ENCODE measurements around the gene HNRNPLL.
A peak's percentile ranks its signal among the peaks of the same experiment; 100 is the strongest.
"Not testable (repeated sequence)": the region's sequence is repeated elsewhere in the genome, so short reads cannot be mapped to it uniquely, and the experiment has no call there.

Gene HNRNPLL

DNA sequence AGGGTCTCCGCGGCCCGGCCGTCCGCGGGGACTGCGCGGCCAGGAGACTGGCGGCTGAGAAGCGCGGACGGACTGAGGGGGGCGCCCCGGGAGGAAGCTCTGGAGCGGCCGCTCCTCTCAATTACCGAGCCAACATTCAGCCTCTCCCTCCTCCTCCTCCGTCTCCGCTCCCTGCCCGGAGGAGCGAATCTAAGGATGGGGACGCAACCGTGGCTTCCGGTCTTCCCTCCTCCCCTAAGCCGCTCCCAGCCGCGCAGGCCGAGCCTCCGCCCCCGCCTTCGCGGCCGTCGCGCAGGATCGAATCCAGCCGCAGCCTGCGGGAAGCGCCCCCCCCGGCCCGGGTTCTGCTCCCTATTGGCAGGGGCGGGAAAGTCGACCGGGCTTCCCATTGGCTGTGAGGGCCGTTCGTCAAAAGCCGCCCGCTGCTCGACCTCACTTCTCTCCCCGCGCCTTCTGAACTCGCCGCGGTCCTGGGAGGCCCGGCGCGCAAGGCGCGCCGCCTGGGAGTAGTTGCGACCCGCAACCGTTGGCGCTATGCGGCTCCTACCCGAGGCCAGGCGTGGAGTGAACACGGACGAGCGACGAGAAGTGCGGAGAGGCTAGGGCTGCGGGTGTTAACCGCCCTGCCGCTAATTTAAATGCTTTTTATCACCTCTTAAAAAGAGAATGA is at the start of gene HNRNPLL:
Gene HNRNPLL (minus strand): TSS at position 197 of the 670 bp plus-strand sequence. CDS start 302 bp downstream, outside the sequence.
- DNase-seq (ENCODE audit: low spot score) = peak; percentile 94

DNA sequence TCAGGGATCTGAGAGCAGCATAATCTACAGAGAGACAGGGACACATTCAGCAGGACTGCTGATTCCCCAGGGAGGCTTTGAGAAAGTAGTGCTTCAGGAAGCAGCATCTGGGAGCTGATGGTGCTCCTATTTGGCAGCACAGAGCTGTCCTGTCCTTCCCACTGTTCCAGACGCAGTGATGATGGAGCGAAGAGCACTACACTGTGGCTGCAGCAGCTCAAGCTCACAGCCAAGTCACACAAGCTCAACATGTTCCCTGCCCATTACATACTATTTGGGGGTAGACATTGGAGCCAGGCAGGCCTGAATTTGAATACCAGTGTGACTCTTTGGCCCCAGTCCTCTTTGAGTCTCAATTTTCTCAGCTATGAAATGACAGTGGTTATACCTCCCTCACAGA is 48.0 kb upstream of the HNRNPLL start:
- DNase-seq (ENCODE audit: low spot score) = no peak

DNA sequence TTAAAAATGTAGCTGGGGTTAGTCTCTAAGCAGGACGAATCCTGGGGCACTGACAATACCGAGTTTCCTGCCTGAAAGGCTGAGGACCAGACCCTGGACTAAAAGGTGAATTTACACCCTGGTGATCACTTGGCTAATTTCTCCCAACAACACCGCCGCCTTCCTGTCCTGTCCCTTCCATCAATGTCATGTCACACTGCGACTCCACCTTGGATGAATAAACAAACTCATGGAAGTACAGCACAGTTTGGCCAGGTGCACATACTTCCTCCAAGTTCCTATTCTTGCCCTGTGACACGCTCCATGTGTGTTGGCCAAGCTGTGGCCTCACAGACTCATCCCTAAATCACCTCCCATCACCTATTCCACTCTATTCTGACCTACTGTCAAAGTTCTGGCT is 47.3 kb upstream of the HNRNPLL start:
- DNase-seq (ENCODE audit: low spot score) = no peak

DNA sequence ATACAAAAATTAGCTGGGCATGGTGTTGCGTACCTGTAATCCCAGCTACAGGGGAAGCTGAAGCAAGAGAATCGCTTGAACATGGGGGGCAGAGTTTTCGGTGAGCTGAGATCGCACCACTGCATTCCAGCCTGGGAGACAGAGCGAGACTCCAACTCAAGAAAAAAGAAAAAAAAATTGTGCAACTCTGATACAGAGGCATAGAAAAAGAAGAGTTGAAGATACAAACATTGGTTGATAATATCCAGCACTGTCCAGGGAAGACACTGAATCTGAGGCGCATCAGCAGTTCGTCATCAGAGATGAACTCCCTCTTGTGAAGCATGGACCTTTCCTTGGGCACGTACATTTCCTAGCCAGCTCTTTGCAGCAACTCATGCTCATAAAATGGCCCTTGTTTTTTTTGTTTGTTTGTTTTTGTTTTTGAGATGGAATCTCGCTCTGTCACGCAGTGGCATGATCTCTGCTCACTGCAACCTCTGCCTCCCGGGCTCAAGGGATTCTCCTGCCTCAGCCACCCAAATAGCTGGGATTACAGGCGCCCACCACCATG is 46.5 kb upstream of the HNRNPLL start:
- DNase-seq (ENCODE audit: low spot score) = no peak

DNA sequence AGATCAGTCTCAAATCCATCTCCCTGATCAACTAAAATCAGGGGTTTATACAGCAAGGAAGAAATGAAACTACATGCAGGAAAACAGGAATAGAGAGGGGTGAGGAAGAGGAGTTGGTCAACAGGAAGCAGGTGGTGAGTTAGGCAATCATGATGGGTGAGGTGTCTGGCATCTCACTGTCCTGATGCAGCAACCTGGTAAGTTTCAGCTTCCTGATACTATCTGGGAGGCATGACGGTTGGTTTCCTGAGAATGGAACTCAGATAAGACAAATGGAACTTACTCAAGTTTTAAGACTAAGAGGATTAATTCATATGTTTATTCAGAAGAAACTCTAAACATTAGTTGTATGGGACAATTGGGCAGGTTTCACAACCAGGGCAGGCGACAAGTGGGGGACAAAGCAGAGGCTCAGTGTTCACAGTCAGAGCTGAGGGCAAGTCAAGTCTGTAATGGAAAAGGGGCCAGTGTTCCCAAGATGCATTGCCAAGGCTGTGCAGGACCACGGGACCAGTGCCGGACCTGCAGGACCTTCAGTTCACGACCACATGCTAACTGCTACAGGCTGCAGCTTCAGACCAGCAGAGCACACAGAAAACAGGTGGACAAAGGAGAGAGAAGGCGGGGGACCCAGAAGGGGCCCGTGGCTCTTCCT is 45.5 kb upstream of the HNRNPLL start:
- no peak for DNase-seq (ENCODE audit: low spot score)

DNA sequence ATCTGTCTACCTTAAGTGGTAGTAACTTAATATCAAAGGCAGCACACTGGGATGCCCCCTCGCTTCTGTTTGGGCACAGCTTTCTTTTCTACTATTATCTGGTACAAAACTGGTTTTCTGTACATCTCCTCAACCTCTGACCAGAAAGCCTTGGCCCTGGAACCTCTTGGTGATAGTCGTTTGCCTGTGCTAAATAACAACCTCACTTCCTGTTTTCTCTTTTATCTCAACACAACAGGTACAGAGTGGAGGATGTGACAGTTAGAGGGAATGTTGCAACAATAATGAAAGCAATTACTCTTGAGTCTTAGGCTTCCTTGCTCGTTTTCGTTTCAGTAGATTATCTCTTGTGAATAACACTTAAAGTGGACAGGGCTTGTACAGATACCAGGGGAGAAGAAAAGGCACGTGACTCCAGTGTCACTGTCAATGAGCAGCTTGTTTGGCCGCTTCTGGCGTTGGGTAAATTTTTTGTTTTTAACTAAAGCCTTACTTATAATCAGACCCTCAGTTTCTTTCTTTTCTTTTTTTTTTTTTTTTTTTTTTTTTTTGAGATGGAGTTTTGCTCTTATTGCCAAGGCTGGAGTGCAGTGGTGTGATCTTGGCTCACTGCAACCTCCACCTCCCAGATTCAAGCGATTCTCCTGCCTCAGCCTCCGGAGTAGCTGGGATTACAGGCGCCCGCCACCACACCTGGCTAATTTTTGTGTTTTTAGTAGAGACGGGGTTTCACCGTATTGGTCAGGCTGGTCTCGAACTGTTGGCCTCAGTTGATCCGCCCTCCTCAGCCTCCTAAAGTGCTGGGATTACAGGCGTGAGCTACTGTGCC is 41.2 kb upstream of the HNRNPLL start:
- peak; percentile 30 for DNase-seq (ENCODE audit: low spot score)

DNA sequence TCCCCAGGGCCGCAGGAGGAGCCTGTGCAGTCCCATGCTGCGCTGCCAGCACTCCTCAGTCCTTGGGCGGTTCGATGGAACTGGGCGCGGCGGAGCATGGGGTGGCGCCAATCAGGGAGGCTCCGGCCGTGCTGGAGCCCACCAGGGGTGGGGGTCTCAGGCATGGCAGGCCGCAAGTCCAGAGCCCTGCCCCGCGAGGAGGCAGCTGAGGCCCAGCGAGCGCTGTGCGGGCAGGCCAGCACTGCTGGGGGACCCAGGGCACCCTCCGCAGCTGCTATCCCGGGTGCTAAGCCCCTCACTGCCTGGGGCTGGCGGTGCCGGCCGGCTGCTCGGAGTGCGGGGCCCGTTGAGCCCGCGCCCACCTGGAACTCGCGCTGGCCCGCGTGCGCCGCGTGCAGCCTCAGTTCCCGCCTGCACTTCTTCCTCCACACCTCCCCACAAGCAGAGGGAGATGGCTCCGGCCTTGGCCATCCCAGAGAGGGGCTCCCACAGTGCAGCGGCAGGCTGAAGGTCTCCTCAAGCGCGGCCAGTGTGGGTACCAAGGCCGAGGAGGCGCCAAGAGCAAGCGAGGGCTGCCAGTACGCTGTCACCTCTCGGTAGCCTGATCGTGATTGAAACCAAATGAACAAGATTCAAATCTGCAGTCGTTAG is 40.4 kb upstream of the HNRNPLL start:
- no peak for DNase-seq (ENCODE audit: low spot score)

DNA sequence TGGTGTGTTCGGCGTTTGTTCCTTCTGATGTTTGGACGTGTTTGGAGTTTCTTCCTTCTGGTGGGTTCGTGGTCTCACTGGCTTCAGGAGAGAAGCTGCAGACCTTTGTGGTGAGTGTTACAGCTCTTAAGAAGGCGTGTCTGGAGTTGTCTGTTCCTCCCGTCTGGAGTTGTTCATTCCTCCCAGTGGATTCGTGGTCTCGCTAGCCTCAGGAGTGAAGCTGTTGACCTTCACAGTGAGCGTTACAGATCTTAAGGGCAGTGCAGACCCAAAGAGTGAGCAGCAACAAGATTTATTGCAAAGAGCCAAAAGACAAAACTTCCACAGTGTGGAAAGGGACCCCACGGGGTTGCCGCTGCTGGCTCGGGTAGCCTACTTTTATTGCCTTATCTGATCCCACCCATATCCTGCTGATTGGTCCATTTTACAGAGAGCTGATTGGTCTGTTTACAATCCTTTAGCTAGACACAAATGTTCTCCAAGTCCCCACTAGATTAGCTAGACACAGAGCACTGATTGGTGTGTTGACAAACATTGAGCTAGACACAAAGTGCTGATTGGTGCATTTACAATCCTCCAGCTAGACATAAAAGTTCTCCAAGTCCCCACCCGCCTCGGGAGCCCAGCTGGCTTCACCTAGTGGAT is 39.8 kb upstream of the HNRNPLL start:
- DNase-seq (ENCODE audit: low spot score) = not testable (repeated sequence)

DNA sequence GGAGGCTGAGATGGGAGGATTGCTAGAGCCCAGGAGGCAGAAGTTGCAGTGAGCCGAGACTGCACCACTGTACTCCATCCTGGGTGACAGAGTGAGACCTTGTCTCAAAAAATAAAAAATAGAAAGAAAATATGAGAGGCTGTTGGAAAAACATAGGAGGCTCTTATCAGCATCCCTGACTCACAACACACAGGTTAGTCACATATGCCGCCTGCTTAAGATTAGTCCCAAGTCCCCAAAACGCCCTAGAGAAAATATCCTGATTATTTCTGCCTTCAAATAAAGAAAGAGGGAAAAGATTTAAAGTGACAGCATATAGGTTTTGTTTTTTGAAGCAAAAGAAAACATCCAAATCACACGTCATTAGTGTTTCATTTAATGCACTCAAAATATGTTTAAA is 33.3 kb upstream of the HNRNPLL start:
- no peak for DNase-seq (ENCODE audit: low spot score)

DNA sequence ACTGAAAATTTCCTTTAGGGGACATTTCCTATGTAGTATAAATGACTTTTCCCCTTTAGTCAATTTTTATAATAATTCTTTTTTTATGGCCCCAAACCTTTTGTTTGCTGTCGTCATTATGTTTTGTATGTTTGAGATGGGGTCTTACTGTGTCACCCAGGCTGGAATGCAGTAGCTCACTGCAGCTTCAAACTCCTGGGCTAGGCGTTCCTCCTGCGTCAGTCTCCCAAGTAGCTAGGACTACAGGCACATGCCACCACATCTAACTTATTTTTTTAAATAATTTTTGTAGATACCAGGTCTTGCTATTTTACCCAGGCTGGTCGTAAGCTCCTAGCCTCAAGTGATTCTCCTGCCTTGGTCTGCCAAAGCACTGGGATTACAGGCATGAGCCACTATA is 32.4 kb upstream of the HNRNPLL start:
- DNase-seq (ENCODE audit: low spot score) = no peak

DNA sequence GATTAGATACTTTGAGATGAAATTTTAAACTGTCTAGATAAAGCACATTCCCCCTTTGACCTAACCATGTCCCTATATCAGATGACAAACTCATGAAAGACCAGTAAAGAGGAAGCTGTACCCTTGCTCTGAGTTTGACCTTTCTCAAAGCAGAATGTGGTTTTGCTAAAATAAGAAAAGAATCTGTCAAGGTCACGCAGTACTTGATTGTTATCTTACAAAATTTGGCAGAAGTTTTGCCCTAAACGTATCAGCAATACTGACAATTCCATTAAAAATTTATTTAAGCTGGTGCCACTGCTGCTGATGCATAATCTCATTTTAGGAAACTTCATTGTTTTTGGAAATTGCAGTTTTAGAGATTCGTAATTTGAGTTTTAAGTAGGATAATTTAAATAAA is 32.0 kb upstream of the HNRNPLL start:
- no peak for DNase-seq (ENCODE audit: low spot score)

DNA sequence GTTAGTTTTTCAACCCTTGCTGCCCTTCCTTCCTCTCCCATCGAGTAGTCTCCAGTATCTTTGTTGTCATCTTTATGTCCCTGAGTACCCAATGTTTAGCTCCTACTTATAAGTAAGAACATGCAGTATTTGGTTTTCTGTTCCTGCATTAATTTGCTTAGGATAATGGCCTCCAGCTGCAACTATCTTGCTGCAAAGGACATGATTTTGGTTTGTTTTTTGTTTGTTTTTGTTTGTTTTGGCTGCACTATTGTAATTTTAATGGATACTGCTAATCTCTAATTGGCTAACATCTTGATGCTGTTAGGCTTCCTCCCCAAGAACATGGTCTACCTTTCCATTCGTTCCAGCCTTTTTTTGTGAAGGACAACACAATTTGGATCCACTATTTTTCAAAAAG is 31.2 kb upstream of the HNRNPLL start:
- DNase-seq (ENCODE audit: low spot score) = no peak

DNA sequence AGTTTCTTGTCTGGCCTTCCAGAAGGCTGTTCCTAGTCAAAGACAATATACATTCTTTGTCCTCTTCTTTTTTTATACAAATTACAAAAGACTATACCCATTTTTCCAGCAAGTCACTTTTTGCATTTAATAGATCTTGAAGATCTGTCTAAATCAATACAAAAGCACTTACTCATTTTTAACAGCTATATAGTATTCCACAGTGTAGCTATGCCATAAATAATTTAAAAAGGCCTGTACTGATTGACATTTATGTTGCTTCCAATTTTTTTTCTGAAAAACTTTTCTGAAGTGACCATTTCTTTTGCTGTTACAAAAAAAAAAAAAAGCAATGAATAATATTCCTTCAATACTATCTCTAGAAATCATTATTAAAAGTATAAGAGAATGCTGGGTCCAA is 30.3 kb upstream of the HNRNPLL start:
- DNase-seq (ENCODE audit: low spot score) = no peak

DNA sequence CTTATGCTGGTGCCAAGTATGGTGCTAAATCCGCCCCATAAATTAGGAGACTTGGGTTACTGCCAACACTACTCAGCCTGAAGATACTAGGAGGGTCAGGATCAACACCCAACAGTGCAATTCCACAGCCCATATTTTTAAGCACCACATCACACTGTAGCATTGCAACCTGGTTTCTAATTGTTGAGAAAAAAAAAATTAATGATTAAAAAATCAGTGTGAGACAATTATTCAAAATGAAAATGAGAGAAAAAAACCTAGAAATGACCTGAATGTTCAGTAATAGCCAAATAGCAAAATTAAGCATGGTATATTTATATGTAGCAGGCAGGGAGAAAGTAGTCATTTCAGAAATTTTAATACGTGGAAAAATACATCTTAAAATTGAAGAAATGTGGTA is 29.2 kb upstream of the HNRNPLL start:
- DNase-seq (ENCODE audit: low spot score) = no peak

DNA sequence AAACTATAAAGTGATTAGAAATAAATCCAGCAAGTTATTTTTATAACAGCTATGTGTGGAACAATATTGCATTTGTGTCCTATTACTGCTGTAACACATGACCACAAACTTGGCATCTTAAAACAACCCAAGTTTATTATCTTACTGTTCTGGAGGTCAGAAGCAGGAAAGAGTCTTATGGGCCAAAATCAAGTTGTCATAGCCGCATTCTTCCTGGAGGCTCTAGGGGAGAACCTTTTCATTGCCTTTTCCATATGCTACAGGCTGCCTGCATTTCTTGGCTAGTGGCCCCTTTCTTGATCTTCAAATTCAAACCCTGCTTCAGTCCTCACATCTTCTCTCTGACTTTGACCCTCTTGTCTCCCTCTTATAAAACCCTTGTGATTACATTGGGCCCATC is 27.0 kb upstream of the HNRNPLL start:
- DNase-seq (ENCODE audit: low spot score) = no peak

DNA sequence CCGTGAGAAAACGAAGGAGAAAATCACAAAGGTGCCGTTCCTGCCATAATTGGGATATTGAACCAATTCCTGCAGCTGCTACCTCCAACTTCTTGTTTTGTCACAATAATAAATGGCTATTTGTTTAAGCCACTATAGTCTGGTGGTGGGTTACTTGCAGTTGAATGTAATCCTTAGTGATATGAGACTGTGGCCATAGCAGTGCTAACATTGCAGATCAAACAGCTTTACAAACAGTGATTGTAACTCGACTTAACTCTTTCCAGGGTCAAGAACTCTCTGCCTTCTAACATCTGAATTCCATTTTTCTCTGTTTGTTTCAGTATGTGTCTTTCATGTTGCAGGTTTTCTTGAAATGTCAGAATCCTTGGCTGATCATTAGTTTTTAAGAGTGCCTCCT is 24.7 kb upstream of the HNRNPLL start:
- DNase-seq (ENCODE audit: low spot score) = no peak

DNA sequence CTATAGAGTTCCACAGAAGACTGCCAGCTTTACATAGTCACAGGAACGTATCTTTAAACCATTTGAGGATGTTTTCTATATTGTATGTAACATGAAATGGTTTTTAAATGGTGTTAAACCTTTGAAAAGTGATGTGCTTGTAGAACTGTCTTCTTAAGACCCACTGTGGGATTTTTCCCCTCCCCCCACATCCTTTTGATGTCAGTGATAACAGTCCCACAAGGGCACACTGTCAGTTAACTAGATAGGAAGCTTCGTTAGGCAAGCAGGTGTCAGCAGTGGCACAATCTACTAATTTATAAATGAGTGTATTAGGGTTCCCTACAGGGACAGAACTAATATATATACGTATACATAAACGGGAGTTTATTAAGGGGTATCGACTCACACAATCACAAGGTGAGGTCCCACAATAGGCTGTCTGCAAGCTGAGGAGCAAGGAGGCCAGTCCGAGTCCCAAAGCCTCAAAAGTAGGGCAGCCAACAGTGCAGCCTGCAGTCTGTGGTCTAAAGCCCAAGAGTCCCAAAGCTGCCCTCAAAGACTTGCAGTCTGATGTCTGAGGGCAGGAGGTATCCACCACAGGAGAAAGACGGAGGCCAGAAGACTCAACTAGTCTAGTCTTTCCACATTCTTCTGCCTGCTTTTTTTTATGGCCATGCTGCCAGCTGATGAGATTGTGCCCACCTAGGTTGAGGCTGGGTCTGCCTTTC is 23.8 kb upstream of the HNRNPLL start:
- DNase-seq (ENCODE audit: low spot score) = peak; percentile 54

DNA sequence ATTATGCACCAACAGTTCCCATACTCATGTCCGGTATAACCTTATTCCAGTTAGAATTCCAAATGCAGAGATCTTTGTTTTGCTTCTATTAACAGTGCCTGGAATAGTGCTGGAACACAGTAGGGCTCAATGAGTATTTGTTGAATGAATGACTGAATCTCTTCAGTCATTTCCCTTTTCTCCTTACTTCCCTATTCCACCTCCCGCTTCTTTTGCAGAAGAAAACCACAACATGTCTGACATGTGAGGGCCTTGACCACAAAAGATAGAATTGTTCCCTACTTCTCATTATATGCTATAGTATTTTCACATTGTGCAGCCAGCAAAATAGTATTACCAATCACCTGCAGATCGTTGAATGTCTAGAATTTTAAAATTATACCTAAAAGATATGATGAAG is 19.5 kb upstream of the HNRNPLL start:
- no peak for DNase-seq (ENCODE audit: low spot score)

DNA sequence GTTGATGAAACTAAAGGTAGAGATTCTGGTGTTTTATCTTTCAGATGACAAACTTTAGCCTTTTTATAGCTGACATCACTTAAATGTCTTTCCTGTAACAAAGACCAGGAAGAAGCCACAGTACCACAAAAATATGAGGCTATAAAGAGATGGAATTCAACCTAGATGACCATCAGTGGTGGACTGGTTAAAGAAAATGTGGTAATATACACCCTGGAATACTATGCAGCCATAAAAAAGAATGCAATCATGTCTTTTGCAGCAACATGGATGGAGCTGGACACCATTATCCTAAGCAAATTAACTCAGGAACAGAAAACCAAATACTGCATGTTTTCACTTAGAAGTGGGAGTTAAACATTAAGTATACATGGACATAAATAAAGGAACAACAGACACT is 18.3 kb upstream of the HNRNPLL start:
- DNase-seq (ENCODE audit: low spot score) = no peak

DNA sequence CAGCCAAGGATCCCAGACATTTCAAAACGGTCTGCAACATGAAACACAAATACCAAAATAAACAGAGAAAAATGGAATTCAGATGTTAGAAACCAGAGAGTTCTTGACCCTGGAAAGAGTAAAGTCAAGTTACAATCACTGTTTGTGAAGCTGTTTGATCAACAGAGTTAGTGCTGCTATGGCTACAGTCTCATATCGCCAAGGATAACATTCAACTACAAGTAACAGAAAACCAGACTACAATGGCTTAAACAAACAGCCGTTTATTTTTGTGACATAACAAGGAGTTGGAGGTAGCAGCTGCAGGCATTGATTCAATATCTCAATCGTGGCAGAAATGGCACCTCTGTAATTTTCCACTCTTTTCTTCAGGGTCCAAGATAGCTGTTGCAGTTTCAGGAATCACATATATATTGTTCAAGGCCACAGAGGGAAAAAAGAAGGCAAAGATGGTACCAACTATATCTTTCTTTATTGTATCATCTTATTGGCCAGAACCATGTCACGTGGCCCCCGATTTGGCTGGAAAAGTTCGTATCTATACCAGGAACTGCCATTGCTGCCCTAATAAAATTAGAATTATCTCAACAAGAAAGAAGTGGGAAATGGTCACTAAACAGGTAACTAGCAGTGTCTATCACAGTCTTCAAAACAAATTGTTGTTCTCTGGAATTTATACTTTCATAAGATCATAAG is 17.7 kb upstream of the HNRNPLL start:
- no peak for DNase-seq (ENCODE audit: low spot score)

All from CD4-positive, alpha-beta T cell treated with Interleukin-15 for 4 hours (primary cell).